HG03064 (cell line): ENCODE results near the gene MYLK.

Source experiments
- ATAC-seq: cut with Tn5 transposase; IDR thresholded peaks from one replicate; pipeline ENCODE4 v1.9.1; 2021; ENCODE audit warnings: low read depth; ENCODE audit not compliant: unreplicated experiment

MYLK gene

DNA sequence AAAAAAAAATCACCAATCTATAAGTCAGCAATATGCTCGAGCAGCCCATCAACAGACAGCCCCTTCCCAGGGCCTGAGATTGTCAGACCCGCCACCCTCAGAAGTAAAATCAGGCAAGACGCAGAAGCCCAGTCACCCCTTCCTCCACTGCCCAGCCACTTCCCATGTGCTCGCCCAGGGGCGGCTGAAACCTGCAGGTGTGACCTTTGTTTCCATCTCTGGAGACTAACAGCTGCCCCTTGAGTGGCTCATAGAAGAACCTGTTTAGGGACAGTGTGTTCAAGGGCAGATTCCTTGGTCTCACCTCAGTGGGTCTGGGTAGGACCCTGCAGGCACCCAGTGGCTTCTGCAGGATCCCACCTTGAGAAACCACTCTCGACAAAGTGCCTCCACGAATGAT, 105.6 kb downstream of the MYLK start:
- no peak for ATAC-seq

DNA sequence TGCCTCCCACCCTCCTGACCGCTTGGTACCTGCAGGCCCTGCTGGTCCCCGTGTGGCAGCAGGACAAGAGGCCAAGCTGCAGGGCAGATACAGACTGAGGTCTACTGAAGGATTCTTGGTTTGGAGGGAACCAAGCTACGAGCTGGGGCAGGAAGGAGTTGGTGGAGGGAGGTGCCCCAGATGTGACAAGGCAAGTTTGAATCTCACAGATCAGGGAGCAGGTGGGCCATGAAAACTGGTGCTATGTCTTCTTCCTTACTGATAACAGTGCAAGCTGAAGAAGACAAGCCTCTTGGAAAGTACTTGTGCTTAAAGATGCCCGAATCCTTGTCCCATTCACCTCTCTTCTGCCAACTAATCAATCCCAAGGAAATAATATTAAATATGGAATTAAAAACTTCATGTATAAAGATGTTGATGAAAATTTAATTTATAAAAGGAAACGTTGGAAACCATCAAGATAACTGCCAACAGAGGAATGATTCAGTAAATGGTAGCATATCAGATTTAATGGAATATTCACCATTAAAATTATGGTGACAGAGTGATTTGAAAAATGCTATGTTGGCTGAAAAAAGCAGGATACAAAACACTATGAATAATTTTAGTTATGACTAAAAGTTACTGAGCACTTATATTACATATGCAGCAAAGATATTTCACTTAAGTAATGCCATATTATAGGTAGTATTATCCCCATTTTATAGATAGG, 107.9 kb downstream of the MYLK start:
- ATAC-seq, result no peak

DNA sequence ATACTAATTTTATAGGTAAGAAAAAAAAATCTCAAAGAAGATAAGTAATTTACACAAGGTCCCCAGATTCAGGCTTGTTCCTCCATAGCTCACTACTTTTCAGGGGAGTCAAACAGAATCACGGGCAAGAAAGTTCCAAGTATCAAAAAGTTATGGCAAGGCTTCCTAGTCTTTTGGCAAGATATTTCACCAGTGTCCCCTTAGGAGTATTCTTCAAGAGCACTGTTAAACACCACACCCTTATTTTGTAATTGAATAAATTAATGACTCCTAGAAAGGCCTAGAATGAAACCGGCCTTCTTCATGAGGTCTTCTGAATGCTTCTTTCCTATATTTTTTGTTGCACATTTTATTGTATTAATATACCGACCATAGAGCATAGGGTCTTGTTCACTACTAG, 109.7 kb downstream of the MYLK start:
- no peak for ATAC-seq

DNA sequence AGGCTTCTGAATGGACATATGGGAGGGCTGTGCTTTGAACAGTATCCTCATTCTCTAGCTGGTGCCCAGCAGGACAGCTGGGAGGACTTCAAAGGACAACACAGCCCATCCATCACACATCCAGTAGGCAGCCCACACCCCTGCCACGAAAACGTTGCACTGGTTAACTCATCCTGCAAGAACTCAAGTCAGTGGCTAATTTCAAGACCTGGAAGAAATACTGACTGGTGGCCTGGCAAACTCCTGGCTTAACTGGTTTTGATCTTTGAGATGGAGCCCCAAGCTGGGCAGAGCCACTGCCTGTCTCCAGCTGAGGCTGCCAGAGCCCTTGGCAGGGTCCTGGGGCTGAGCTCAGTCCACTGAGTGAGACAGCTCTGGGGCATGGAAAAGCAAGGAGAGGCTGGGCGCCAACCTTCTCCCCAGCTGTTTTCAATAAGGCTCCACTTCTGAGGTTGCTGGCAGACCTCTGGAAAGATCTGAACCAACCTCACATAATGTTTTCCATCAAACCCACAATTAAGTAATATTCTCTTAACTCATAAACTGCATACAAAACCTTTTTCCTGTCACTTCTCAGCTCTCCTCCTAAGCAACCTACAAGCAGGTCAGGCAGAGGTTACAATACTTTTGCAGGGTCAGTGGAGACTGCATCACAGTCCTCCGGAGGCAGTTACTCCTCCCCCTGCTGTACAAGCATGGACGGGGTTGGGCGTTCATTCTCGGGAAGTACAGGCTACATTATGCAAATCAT, 110.3 kb downstream of the MYLK start:
- no peak for ATAC-seq

DNA sequence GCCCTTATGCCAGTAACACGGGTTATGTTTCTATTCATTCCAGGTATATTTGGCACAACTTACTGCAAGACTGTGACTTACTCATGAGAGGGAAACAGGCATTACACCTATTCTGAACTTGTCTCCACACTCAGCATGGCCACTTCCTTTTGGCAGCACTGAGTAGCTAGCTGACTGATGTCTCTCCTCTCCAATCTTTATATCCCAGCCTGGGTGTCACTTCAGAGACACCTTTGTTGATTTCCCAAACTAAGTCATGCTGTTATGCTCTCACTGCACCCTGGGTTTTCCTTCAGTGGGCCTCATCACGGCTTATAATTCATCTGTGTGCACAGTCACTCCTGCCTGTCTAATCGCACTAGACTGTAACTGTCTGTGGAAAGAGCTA, 114.8 kb downstream of the MYLK start:
- no peak for ATAC-seq

DNA sequence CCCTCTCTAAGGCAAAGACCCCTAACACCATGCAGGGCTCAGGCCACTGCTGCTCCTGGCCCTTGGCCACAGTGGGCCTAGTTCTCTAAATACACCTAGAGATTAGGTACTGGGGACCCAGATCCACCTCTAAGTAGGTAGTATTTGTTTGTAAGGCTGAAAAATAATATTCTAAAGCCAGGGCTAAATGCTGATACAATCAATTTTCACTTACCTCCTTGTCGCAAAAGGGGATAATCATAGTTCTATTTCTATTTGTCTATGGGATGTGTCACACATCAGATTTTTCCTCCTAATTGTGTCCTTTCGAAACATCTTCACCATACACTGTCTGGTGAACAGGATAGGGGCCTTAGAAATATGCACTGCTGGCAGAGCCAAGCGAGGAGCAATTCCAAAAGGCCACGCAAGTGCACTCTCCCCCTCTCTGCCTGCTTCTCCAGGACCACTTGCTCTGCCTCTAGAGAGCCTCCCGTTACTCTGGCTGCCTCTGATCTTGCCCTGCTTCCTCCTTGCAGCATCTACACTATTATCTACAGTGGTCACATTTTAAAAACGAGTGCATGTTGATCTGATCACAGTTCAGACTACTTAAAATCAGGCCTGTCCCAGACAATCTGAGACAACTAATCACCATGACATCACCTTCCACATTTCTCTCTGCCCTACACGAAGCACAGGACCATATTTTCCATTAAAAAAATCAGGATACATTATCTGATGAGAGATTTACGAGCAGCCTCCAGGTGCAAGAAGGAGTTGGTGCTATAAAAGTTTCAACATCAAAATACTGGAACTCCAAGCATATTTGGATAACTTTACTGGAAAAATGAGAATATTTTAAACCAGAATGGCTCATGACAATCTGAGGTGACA, 115.4 kb downstream of the MYLK start:
- ATAC-seq, result no peak

DNA sequence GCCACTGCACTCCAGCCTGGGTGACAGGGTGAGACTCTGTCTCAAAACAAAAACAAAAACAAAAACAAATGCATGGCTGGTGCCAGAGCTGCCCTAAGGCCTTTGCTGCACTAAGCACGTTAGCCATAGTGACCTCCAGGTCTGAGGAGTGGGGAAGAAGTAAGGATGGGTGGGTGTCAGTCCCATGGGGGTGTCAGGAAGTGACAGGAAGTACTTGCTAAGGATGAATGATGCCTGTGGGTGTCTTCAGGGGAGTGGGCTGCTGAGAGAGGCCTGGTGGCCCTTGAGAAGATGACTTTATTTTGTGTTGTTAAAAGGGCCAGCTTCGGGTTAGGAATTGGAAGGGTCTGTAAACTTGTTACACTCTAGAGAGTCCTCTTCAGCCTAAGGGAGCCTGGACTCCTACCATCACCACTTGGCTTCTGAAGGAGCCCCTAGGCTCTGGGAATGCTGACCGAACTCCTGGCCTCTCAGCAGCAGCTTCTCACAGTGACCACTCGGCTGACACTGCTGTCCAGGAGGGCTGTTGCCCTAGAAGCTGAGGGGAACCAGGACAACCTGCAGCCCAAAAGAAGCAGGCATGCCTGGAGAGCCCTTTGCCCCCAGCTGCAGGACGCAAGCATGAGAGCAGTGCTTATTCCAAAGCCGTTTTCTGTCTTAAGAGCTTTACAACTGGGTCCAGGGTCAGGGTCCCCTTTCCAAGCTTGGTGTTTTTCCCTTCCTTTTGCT, 116.4 kb downstream of the MYLK start:
- ATAC-seq, result no peak

DNA sequence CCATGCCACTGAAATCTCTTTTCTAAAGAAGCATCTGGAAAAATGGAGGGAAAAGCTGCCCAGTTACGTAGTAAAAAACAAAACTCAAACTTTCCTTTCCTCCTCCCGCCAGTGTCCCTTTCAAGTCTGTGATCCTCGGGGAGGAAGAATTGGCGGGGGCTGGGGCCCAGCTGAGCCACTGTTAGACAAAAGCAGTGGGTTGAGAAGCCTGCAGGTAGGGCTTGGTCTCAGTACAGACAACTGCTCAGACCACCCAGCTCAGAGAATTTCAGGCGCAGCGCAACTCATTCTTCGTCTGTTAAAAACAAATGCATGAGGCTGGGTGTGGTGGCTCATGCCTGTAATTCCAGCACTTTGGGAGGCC, 117.1 kb downstream of the MYLK start:
- ATAC-seq, result no peak

DNA sequence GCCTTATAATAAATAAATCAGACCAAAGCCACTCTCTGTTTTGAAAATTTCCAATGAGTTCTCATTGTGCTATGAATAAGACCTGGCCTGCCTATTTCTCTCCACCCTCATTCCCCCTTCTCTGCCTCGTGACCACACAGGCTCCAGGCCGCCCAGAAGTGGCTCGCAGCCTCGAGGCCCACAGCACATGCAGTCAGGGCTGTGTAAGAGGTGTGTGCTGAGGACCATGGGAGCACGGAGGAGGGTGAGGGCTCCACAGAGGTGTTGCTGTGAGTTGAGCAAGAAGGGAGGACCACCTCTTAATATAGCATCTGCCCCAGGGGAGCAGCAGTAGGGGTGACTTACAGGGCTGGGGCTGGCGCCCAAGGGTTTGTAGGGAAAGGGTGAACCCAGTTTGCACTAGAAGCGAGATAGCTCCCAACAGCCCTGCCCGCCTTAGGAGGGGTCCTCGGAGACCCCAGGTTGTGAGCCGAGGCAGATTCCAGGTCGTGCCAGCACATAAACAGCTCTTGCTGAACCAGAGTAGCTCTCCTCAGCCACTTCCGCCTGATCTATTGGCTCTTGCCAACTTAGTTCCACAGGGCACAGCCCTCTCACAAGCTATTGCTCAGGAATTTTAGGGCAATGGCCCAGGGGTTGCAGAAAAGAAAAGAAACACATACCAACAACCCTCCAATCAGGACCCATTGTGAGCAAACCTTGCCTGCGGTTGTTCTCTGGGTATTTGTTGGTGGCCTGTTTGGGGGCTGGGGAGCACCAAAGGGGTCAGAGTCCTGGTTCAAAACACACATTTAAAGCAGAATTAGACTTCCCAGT, 117.7 kb downstream of the MYLK start:
- ATAC-seq, result no peak

DNA sequence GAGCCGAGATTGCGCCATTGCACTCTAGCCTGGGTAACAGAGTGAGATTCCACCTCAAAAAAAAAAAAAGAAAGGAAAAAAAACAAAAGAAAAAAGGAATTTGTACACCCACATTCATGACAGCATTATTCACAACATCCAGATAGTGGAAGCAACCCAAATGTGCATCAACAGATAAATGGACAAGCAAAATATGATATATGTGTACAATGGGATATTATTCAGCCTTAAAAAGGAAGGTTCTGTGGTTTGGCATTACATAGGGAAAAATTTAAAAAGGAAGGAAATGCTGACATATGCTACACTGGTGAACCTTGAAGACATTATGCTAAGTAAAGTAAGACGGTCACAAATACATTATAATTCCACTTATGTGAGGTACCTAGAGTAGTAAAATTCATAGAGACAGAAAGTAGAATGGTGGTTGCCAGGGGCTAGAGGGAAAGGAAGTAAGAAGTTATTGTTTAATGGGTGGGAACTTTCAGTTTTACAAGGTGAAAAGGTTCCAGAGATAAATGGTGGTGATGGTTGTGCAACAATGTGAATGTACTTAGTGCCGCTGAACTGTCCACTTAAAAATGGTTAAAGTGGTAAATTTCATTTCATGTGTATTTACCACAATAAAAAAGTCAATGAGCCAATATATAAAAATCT, 118.5 kb downstream of the MYLK start:
- ATAC-seq, result no peak

DNA sequence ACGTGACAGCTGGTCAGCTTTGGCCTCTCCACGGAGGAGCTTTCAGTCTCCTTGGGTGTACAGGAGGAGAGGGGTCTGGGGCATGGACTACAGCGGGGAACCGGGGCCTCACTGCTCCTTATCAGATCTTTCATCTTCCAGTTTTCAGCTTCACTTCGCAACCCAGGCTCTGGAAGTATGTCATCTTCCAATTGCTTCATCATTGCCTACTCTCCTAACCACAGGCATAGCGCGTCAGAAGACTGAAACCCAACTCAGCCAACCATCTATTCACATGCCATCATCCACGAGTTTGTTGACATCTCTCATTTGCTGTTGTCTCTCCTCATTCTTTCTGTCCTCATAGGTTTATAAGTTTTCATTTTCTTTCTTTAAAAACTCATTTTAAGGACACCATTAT, 119.5 kb downstream of the MYLK start:
- ATAC-seq, result no peak

DNA sequence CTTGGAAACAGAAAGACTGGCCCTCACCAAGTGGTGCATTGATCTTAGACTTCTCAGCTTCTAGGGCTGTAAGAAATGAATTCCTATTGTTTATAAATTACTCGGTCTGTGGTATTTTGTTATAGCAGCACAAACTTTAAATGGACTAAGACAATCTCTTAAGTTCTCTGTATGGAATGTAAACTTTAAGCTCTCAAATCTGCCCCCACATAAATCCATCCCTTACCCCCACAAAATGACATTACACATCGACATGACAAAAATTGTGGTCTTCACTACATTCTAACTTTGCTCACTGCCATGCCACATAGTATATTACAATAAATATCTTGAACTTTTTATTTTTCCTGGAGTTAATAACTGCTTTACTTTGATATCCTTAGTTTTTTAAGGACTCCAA, 121.3 kb downstream of the MYLK start:
- ATAC-seq, result no peak

DNA sequence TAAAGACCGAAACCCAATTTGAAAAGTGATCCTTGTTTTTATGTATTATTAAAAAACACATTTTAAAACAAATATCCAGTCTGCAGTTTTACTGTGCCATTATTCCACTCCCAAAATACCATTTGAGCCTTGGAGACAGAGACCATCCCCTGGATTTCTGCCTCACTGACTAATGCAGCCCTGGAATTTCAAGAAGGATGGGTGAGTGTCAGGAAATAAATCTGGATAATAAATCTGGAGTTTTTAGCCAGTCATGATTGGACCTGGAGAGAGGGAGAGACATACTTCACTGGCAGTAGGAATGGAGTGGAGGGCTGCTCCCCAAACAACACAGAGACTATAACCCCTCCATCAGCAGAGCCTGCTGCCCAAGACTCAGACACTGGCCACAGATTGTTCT, 123.3 kb downstream of the MYLK start:
- ATAC-seq, result no peak

DNA sequence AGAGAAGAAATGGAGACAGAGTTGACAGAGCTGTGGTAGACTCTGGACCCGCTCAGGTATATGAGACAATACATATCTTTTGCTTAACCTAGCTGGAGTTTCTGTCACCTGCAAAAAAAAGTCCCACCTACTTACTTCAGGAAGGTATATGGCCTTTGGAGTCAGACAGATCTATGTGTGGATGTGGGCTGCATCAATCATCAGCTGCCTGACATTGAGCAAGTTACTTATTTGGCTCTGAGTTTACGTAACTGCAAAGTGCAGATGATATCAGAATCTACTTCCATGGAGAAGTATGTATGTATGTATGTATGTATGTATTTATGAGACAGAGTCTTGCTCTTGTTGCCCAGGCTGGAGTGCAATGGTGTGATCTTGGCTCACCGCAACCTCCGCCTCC, 124.3 kb downstream of the MYLK start:
- no peak for ATAC-seq

DNA sequence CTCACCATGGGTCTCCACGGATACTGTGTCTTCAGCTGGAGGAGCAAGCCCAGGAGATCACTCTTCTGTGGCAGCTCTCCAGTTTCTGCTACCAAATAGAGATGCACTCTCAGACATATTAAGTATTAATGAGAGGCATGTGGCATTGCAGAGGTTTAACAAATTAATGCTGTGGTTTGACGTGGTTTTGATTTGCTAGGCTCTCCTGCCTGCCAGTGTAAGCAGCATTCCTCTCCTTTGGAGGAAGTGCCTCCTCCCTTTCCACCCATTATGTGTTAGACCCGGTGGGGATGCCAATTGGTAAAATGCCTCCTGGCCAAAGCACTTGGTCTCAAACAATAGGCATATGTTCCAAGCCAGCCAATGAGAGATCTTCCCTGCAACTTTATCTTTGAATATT, 124.8 kb downstream of the MYLK start:
- ATAC-seq, result no peak

DNA sequence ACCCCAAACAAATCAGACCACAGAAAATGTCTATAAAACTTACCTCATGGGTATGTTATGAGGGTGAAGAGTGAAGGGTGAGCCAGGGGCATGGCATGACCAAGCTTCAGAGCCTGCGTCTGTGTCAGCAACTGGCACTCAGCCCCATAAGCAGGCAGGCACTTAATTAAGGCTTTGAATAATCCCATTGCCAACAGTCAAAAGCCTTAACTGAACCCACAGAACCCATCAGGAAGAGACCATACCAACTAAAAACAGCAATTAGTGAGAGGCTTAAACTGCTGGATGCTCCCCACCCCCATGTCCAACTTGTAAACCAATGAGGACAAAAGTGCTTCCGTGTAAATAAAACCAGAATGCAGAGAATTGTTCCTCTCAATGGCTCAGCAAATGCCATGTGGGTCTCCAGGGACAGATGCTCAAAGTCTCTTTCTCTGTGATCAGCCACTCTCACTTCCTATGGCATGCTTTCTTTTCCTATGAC, 126.0 kb downstream of the MYLK start:
- ATAC-seq, result no peak

DNA sequence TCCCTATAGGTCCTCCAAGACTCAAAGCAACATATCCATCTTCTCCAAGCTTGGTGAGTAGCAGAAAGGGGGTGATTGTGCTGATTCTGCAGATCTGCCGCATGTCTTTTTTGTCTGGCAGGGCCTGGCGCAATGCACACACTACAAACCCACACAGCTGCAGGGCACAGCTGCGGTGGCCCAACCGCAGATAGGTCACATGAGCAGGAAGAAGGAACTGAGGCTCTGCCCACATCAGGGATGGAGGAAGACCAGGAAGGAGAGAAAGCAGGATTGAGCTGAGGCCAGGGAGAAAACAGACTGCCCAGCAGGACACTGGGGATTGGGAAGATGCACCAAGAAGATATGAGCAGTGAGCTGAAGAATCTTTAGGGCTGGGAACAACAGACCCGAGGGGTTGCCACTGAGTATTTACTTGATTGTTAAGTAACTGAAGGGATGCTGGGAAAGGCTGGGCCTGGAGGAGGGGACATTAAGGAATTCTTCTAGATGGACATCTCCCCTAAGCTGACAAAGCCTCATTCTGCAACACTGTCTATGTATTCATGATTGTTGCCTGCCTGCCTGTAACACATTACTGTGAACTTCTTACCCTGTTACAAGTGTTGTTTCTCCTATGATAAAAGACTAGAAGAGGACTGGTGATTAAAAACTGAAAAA, 126.7 kb downstream of the MYLK start:
- no peak for ATAC-seq

DNA sequence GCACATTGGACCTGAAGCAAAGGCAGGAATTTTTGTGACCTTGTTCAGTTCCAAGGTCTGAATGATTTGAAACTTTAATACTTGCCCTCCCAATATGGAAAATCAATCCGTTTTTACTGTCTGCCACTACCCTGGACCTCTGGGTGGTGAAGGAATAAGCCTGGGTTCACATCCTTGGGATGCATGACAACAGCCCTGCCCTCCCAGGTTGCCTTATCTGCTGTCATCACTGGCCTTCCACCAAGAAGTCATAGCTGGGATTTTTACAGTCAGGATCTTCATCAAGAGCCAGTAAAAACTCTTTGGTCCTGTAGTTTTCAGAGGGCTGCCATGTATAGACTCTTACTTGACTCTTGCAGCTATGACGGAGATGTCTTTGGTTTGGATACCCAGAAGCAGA, 128.6 kb downstream of the MYLK start:
- ATAC-seq, result no peak

DNA sequence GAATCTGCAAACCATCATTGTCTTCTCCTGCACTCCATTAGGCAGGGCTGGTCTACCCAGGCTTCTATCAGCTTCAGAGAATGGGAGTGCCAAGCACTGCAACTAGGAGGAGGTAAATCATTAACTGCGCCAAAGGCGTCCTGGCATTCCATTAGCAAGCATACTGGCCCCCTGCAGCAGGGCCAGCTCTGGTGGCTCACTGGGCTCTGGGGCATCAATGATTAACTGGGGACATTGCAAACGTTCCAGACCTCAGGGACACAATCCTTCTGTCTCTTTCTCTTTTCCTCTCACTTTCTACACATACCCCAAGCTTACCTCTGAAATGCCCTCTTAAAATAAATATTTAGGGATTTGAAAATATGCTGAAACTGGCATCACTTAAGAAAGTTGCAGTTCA, 129.0 kb downstream of the MYLK start:
- ATAC-seq, result no peak
